NCI-H128 (cell line): ENCODE measurements around the gene ATP8B3.
"Not testable (repeated sequence)": the region's sequence is repeated elsewhere in the genome, so short reads cannot be mapped to it uniquely, and the experiment has no call there.

ENCODE experiments used
- DNase-seq: peaks from one replicate; lab custom pipeline; 2025; ENCODE audit not compliant: unreplicated experiment; lab: John Stamatoyannopoulos, UW

The ATP8B3 gene

GRCh38 chr19:1797313-1797712, 14.8 kb downstream of the ATP8B3 start:
- DNase-seq = not testable (repeated sequence)

DNA sequence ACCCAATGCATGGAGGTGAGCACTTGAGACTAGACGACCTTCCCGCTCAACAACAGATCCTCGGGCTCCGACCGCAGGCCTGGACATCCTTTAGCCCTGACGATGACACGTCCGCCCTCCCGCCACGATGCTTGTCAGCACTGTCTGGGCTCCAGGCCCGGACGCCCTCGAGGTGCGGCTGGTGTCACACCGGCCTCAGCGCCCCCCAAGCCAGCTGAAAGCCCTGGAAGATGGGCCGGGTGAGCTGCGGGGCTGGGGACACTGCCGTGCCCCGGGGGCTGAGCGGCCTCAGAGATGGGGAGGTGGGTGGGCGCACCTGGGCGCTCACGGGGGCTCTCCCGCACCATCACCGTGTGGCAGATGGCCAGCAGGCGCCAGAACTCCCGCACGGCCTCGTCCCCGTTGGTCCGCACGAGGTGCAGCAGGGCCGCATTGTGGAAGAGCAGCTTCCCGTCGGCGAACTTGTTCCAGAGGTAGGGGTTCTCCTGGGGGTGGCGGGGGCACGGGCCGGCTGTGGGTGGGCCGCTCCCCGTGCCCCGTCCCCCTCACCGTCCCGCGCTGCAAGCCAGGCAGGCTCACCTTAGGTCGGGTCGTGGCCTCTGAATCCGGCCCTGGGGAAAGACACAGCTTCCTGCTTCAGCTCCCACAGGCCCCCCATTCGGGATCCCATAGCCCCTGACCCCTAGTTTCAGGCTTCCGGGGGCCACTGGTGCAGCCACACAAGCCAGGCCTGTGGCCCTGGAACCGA, 15.5 kb downstream of the ATP8B3 start:
- no peak for DNase-seq

- DNase-seq = no peak
Measured at GRCh38 chr19:1794424-1795172, 17.5 kb downstream of the ATP8B3 start.

- DNase-seq = no peak
Measured at GRCh38 chr19:1791879-1792278, 20.2 kb downstream of the ATP8B3 start.

DNA sequence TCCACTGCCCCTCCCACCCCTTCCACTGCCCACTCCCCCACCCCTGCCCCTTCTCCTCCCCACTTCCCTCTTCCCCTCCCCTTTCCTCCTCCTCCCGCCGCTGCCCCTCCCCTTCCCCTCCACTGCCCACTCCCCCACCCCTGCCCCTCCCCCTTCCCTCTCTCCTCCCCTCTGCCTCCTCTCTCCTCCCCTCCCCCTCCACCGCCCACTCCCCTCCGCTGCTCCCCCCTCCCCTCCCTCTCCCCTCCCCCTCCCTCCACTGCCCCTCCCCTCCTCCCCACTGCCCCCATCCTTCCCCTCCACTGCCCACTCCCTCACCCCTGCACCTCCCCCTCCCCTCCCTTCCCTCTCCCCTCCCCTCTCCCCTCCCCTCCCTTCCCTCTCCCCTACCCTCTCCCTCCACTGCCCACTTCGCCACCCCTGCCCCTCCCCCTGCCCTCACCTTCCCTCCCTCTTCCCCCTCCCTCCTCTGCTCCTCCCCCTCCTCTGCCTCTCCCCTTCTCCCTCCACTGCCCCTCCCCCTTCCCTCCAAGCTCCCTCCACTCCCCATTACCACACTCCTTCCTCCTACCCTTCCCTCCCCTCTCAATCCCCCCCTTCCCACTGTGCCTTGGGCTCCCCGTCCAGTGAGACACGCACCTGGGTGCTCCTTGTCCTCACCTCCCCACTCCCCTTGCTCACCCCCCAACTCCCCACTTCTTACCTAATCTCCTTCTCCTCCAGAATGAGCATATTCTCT, 21.9 kb downstream of the ATP8B3 start:
- DNase-seq = no peak

DNA sequence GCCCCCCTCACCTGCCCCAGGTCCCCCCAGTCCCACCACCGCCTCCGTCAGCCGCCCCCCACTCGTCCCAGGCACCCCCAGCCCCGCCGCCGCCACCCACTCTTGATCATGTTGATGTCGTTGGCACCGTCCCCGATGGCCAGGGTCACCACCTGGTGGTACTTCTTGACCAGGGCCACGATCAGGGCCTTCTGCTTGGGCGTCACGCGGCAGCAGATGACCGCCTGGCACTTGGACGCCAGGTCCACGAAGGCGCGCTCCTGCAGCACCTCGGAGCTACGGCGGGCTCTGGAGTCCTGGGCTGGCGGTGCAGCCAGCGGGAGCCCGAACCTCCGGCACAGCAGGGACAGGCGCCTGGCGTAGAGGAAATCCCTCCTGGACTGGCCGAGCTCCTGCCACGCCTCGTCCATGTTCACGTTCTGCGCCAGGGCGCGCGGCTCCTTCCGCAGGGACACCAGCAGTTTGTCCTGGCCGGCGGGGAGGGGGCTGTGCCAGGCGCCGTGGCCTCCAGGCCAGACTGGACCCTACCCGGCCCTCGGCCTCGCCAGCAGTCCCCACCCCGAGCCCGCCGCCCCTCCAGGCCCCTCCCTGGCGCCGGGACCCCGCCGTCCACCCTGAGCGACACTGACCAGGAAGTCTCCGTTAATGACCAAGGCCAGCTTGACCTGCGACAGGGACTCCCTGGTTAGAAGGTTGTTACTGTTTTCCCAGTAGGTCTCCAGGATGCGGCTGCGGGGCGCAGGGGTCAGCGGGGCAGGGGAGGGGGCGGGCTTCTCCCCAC, 22.6 kb downstream of the ATP8B3 start:
- no peak for DNase-seq

GRCh38 chr19:1787116-1787515, 25.0 kb downstream of the ATP8B3 start:
- DNase-seq = no peak

DNA sequence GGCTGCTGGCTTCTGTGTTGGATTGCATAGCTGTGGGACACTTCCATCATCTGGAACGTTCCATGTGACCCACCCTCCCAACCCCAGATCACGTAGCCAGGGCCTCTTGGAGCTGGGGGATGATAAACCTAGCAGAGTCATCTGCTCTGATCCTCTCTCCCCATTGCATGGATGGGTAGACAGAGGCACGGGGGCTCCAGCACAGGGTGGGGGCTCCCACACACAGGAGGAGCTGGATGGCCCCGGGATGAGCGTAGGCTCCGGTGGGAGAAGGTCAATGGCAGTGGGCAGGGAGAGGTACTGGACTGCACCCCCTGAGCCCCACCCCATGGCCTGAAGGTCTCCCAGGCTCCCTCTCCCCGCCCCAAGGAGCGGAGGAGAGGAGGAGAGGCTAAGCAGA, 25.4 kb downstream of the ATP8B3 start:
- no peak for DNase-seq

DNA sequence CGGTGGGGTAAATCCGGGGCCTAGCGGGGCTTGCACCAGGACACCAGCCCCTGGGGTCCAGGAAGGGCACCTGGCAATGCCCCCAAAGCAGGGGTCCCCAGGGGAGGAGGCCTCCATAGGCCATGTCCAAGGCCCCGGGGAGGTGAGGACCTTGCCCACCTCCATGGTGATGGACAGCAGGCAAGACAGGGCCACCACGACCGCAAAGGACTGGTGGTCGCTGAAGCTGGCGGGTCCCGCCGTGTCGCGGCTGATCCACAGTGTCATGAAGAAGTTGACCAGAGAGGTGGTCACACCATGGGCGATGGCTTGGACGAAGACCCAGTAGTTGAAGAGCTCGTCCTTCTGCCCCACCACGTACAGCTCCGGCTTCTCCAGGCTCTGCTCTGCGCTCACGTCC, 26.8 kb downstream of the ATP8B3 start:
- no peak for DNase-seq

DNA sequence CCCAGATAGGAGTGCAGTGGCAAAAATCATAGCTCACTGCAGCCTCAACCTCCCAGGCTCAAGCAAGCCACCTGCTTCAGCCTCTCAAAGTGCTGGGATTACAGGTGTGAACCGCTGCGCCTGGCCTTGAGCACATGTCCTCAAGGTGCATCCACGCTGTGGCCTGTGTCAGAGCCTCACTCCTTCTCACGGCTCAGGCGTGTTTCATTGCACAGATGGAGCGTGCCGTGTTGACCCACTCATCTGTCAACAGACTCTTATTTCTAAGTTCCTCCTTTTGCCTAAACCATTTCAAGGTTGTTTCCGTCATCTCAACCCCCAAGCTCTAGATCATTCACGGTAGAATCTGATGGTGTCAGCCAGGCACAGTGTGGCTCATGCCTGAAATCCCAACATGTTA, 28.2 kb downstream of the ATP8B3 start:
- no peak for DNase-seq

DNA sequence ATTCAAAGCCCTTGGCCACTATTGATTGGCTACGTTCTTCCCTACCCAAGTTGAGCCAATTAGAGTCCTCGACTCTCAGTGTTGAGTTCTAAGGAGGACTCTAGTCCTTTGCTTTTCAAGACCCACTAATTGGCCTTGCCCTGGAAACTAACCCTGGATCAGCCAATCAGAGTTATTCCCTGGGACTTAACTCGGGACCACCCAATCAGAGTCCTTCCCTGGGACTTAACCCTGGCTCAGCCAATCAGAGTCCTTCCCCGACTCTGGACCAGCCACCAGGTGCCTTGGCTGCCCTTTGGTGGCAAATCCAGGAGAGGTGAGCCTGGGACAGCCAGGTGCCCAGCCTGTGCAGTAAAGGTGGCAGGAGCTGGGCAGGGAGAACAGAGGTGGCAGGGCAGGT, 28.7 kb downstream of the ATP8B3 start:
- no peak for DNase-seq

DNA sequence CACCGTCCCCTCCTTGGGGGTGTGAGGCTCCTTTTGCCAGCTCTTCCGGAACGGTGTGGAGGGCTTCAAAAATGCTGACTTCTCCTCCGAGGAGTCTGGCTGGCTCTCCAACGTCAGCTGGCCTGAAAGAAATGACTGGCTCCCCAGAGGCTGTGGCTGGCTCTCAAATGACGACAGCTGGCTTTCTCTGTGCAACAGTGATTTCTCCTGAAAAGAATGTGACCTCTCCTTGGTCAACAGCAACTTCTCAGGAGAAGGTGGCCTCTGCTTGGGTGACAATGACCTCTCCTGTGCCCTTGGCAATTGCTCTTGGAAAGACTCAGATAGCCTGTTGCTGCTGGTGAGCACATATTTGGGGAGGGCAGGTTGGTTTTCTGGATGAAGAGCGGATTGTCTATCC, 29.6 kb downstream of the ATP8B3 start:
- no peak for DNase-seq

GRCh38 chr19:1780272-1780958, 31.7 kb downstream of the ATP8B3 start:
- DNase-seq = no peak

DNA sequence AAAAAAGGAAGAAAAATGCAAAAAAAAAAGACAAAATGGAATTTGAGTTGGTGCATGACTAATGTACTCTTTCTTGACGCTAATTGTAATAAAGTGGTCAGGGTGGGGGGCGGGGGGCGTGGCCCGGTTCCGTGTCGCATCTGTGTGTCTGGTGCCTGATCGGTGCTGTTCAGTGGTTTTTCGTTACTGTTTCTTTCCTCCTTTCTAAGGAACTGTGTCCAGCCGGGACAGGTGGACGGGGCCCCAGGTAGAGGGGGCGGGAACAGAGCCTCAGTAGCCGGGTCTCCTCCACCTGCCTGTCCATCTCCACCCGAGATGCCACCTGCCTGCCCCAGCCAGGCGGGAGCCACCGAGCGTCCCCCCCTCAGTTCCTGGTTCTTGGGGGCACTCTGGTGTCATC, 32.5 kb downstream of the ATP8B3 start:
- no peak for DNase-seq

DNA sequence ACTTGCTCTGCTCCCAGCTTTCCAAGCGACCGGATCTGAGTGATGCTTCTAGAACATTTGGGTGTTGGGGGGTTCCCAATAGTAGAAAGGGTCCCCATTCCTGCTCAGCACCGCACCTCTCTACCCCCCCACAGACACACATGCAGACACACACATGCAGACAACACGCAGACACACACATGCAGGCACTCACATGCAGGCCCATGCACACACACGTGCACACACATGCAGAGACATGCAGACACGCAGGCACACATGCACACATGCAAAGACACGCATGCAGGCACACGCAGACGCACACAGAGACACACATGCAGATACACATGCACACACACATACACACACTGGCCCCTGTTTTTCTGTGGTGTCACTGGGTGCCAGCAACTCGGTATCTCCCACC, 34.9 kb downstream of the ATP8B3 start:
- no peak for DNase-seq

- no peak for DNase-seq
Measured at GRCh38 chr19:1776606-1777147, 35.4 kb downstream of the ATP8B3 start.

- DNase-seq = no peak
Measured at GRCh38 chr19:1775951-1776605, 36.0 kb downstream of the ATP8B3 start.

GRCh38 chr19:1774989-1775772, 36.9 kb downstream of the ATP8B3 start:
- DNase-seq = no peak

GRCh38 chr19:1773184-1773583, 38.9 kb downstream of the ATP8B3 start:
- no peak for DNase-seq
